Activated T-cell treated with anti-CD3 and anti-CD28 coated beads, Interleukin-2, amount 50 U/mL, for 4 hours (primary cell): Measurements from ENCODE around the gene CCND3. TPM values are rescaled to one million over a fixed set of nuclear protein-coding genes. Genes with fewer than 3 reads are reported as not detected.

Experiments used
- ATAC-seq, 2 donors: fragments of 200-7000 bp; cut with Tn5 transposase; one replicate each; pipeline ENCODE4 v1.10.0; 2021
- DNase-seq: peaks from one replicate; pipeline ENCODE4 v3.0.0-alpha.2; 2020
- H3K27me3 Mint-ChIP-seq: one replicate; pipeline ENCODE4 v1.8.0; 2021; ENCODE audit warnings: low read depth, mixed read lengths
- H3K36me3 Mint-ChIP-seq: one replicate; pipeline ENCODE4 v1.8.0; 2022; ENCODE audit warnings: mixed read lengths; ENCODE audit not compliant: insufficient read depth
- H3K4me1 Mint-ChIP-seq: one replicate; pipeline ENCODE4 v1.8.0; 2021; ENCODE audit warnings: low read depth, mixed read lengths
- H3K4me3 Mint-ChIP-seq: one replicate; pipeline ENCODE4 v1.8.0; 2021; ENCODE audit warnings: mild to moderate bottlenecking, moderate library complexity, mixed read lengths
- H3K9me3 Mint-ChIP-seq: one replicate; pipeline ENCODE4 v1.8.0; 2021; ENCODE audit warnings: mixed read lengths
- total RNA-seq, 3 donors: library from RNA; stranded (reverse); gene quantifications; one replicate each; pipeline ENCODE4 v1.2.1, GENCODE V29; 2021

CCND3 gene
- total RNA-seq, 3 donors from 2014 or later = 424 to 518 (median 474) TPM

DNA sequence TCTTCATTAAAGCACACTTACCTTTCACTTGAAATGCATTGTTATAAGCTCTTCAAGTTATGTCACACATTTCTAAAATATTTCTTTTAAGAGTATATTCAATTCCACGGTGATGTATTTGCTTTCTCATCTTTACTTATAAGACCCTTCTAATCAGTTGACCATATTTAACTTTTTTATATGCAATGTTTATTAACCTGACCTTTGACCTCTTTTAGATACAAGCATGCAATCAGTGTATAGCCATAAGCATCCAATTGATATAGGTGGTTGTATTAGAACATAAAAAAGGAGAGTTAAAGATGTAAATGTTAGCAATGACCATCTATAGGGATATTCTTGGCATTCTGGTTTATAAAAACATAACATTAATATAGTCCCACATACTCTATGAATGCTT, 55.7 kb downstream of the CCND3 start:
- DNase-seq = no peak
- no peak for ATAC-seq
- Mint-ChIP-seq H3K9me3 (no peaks in the 10 kb centered on the region), H3K4me1 (no peaks in the 10 kb centered on the region), H3K36me3 (no peaks in the 10 kb centered on the region), H3K27me3 (no peaks in the 10 kb centered on the region), H3K4me3 (no peak overlapping the region)

DNA sequence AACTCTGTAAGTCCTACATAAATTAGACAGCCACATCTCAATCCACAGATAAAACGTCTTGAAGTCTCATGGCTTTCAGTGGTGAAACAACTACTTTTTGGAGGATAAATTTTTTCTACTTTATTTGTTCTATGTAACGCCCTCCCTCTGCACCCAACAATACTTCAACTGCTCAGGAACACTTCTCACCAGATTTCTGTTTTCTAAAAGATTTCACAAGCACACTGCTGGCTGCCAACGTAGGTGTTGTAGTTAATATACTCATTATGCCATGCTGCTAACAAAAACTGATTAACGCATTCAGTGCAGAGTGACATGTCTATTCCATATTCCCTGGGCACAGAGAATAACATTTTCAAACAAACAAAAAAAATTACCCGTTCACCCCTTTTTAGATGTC, 56.7 kb downstream of the CCND3 start:
- Mint-ChIP-seq H3K4me1 (no peaks in the 10 kb centered on the region), H3K4me3 (no peak overlapping the region)

More for the DNA sequence above, 56.7 kb downstream of the CCND3 start:
- no peak for DNase-seq
- no peaks in the 10 kb centered on the region for H3K9me3 Mint-ChIP-seq
- H3K27me3 Mint-ChIP-seq = no peaks in the 10 kb centered on the region
- no peak for ATAC-seq
- H3K36me3 Mint-ChIP-seq = no peaks in the 10 kb centered on the region

Other genes with a start within 250 kb of the CCND3 start
- gene TFEB, start 206.2 kb downstream of the CCND3 start, total RNA-seq = 10 to 100 TPM in 2 of 3 donors, 1 to 10 TPM in 1; 7.6 to 15.4 (median 10.8) TPM
- gene PGC, start 194.4 kb downstream of the CCND3 start, total RNA-seq = under 1 TPM; 0.14 to 0.38 (median 0.24) TPM
- gene FRS3, start 161.9 kb downstream of the CCND3 start, total RNA-seq = 1 to 10 TPM; 4.7 to 7.4 (median 5.3) TPM
- not detected for gene PRICKLE4, start 161.0 kb downstream of the CCND3 start, total RNA-seq
- gene TOMM6, start 154.1 kb downstream of the CCND3 start, total RNA-seq = 100 to 1,000 TPM; 415 to 478 (median 454) TPM
- 1 to 10 TPM; 3.7 to 4.5 (median 4.4) TPM for gene USP49, start 46.4 kb downstream of the CCND3 start, total RNA-seq
- 10 to 100 TPM; 13.1 to 16.6 (median 16.3) TPM for gene MED20, start 20.7 kb downstream of the CCND3 start, total RNA-seq
- 100 to 1,000 TPM; 128 to 140 (median 139) TPM for gene BYSL, start 20.3 kb downstream of the CCND3 start, total RNA-seq
- gene TAF8, start 108.7 kb upstream of the CCND3 start, total RNA-seq = 10 to 100 TPM; 35.7 to 39.9 (median 38.2) TPM
- under 1 TPM; 0.11 to 0.30 (median 0.29) TPM for gene C6orf132, start 200.8 kb upstream of the CCND3 start, total RNA-seq
- gene GUCA1A, start 231.6 kb upstream of the CCND3 start, total RNA-seq = not detected